CD4-positive, alpha-beta T cell (primary cell): Measurements from ENCODE around the gene PCDH9. TPM values are rescaled to one million over a fixed set of nuclear protein-coding genes. Genes with fewer than 3 reads are reported as not detected.
A peak's percentile ranks its signal among the peaks of the same experiment; 100 is the strongest.

Experiments used
- ATAC-seq: fragments of 200-7000 bp; cut with Tn5 transposase; one replicate; pipeline ENCODE4 v1.10.0; 2022; ENCODE audit warnings: mild to moderate bottlenecking; ENCODE audit not compliant: poor library complexity
- CTCF ChIA-PET: fragments of 350-600 bp; sonication (Branson Sonifier 250); formaldehyde crosslinking; loops from one replicate; lab custom pipeline; 2021; ENCODE audit warnings: antibody characterized with exemption, inconsistent platforms; lab: Charles Lee
- POLR2A ChIA-PET: fragments of 350-600 bp; sonication (Branson Sonifier 250); formaldehyde crosslinking; loops from one replicate; lab custom pipeline; 2021; ENCODE audit warnings: antibody characterized with exemption, inconsistent platforms; lab: Charles Lee
- DNase-seq, 14 experiments: peaks; one replicate each; pipeline ENCODE4 v3.0.0-alpha.2; 2013 to 2020; ENCODE audit warnings: mixed read lengths in 2 of 14
- H3K27ac ChIP-seq, 2 donors: one replicate each; pipeline versions ENCODE4 v1.5.1 to v1.7.0; 2013; ENCODE audit warnings: low read length in 2 of 2, low read depth in 1 of 2, mild to moderate bottlenecking in 1 of 2
- H3K27me3 ChIP-seq, 2 experiments: 1 replicate in 1 of 2; 2 replicates in 1 of 2; pipeline versions ENCODE4 v1.6.1 to v1.7.0; 2013; ENCODE audit warnings: low read length in 2 of 2, control low read depth in 1 of 2, mild to moderate bottlenecking in 1 of 2, moderate library complexity in 1 of 2; ENCODE audit not compliant: insufficient read depth in 2 of 2, control insufficient read depth in 1 of 2
- H3K36me3 ChIP-seq: one replicate; pipeline ENCODE4 v1.6.1; 2013; ENCODE audit warnings: low read length, control low read depth; ENCODE audit not compliant: insufficient read depth
- H3K4me1 ChIP-seq: one replicate; pipeline ENCODE4 v1.6.1; 2013; ENCODE audit warnings: low read length, control low read depth; ENCODE audit not compliant: insufficient read depth
- H3K4me3 ChIP-seq: one replicate; pipeline ENCODE4 v1.5.1; 2013; ENCODE audit warnings: mild to moderate bottlenecking, low read length, moderate library complexity
- H3K9me3 ChIP-seq, 2 experiments: 1 replicate in 1 of 2; 2 replicates in 1 of 2; pipeline versions ENCODE4 v1.6.1 to v1.7.0; 2013; ENCODE audit warnings: low read length in 2 of 2, mild to moderate bottlenecking in 2 of 2, control low read depth in 1 of 2, moderate library complexity in 1 of 2; ENCODE audit not compliant: control insufficient read depth in 1 of 2, insufficient read depth in 1 of 2
- H3K27ac Mint-ChIP-seq: one replicate; pipeline ENCODE4 v1.8.0; 2020; ENCODE audit warnings: mixed read lengths
- H3K27me3 Mint-ChIP-seq: one replicate; pipeline ENCODE4 v1.8.0; 2021; ENCODE audit warnings: mixed read lengths
- H3K36me3 Mint-ChIP-seq: one replicate; pipeline ENCODE4 v1.8.0; 2021; ENCODE audit warnings: low read depth, mixed read lengths
- H3K4me1 Mint-ChIP-seq: one replicate; pipeline ENCODE4 v1.8.0; 2021; ENCODE audit warnings: low read depth, mixed read lengths
- H3K4me3 Mint-ChIP-seq: one replicate; pipeline ENCODE4 v1.8.0; 2020; ENCODE audit warnings: mild to moderate bottlenecking, mixed read lengths
- H3K9me3 Mint-ChIP-seq: one replicate; pipeline ENCODE4 v1.8.0; 2020; ENCODE audit warnings: mixed read lengths
- intact Hi-C, 2 experiments: fragments of 100-400 bp; cut with DNase I in 1 of 2; cut with micrococcal nuclease in 1 of 2; formaldehyde crosslinking; loops; one replicate each; pipeline versions ENCODE4 v1.15.1 to v1.9.0; 2023 to 2025; cut with DNase I, micrococcal nuclease
- polyA plus RNA-seq, 2 donors: library from polyadenylated mRNA; unstranded; fragments of 120-200 nt; gene quantifications; one replicate each; pipeline ENCODE4 v1.2.1, GENCODE V29; 2013
- total RNA-seq, 174 experiments: library from RNA in 2 of 174; stranded (reverse) in 2 of 174; gene quantifications; one replicate each; pipeline ENCODE4 v1.2.3 and lab custom pipeline; 2021 to 2026
- TF ChIP-seq, protein P1 (sequence below): fragments of 200-600 bp; IDR thresholded peaks from one replicate; pipeline ENCODE4 v1.8.0; 2022; ENCODE audit warnings: antibody characterized with exemption, mild to moderate bottlenecking

Gene PCDH9
- total RNA-seq = under 1 TPM; 0.08 to 0.19 TPM
- polyA plus RNA-seq (2013, experiment 1 of 2) = 0.18 TPM
- 0.19 TPM for polyA plus RNA-seq (2013, experiment 2 of 2)
- total RNA-seq (lab: John Stamatoyannopoulos, UW) = 0.06 to 7.1 (median 2.0) reads per million in 172 experiments

DNA sequence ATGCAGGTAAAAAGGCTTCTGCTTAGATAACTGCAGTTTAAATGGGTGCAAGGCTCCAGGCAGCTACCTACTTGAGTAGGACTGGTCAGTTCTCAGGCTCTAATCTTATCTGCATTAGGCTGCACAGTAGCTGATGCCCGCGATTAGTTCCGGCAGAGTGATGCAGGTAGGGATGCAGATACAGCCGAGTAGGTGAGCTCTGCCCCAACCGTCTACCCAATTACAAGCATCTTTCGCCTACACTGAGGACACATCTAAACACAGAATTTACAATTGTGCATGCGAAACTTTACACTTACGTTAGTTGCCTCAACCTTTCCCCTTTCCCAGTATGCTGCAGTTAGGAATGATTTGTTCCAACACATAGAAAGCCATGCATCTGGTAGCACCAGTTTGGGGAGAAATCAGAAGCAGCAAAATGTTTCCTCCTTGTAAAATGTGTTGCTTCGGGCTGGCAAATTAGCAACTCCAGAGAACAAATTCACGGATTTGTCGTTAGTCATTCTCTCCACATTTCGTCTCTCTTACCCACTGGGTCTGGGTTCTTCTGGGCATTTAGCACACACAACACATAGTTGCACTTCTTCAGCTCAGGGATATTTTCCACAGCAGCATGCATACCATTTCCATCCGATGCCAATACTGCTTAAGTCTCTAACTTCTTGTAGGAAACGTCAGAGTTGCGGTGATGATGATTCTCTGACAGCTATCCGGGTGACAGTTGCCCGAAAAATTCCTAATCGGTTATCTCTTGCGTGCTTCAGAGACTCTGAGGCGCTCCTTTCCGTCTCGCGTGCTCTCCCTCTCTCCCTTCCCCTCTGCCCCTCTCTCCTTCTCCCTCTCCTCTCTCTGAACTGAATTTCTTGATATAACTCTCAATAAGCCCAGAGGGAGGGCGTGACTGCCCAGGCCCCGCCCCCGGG lies at the start of gene PCDH9:
Gene PCDH9 (minus strand): TSS at position 856 of the 923 bp plus-strand sequence. CDS start 1,896 bp downstream, outside the sequence.
- H3K27me3 ChIP-seq = peaks cover 5 to 10% of the 10 kb centered on the region in 2 experiments
- CTCF ChIA-PET = interaction anchor here (1.4 kb wide), 1 partner anchor 8 kb away, joined by 5 read pairs; no protein-coding TSS in a partner anchor

GRCh38 chr13:67278235-67278634 lies 48.1 kb upstream of the PCDH9 start:
- H3K27ac Mint-ChIP-seq = no peak overlapping the region

More for the DNA sequence above, at the start of gene PCDH9:
- TF ChIP-seq, protein P1, sequence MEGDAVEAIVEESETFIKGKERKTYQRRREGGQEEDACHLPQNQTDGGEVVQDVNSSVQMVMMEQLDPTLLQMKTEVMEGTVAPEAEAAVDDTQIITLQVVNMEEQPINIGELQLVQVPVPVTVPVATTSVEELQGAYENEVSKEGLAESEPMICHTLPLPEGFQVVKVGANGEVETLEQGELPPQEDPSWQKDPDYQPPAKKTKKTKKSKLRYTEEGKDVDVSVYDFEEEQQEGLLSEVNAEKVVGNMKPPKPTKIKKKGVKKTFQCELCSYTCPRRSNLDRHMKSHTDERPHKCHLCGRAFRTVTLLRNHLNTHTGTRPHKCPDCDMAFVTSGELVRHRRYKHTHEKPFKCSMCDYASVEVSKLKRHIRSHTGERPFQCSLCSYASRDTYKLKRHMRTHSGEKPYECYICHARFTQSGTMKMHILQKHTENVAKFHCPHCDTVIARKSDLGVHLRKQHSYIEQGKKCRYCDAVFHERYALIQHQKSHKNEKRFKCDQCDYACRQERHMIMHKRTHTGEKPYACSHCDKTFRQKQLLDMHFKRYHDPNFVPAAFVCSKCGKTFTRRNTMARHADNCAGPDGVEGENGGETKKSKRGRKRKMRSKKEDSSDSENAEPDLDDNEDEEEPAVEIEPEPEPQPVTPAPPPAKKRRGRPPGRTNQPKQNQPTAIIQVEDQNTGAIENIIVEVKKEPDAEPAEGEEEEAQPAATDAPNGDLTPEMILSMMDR = no peak
- Mint-ChIP-seq H3K4me1 (peaks cover 17% of the 10 kb centered on the region), H3K36me3 (no peaks in the 10 kb centered on the region), H3K27me3 (peaks cover 9% of the 10 kb centered on the region), H3K9me3 (no peaks in the 10 kb centered on the region), H3K4me3 (no peak within 1 kb of the TSS), H3K27ac (no peak within 1 kb of the TSS)
- Histone ChIP-seq H3K36me3 (no peaks in the 10 kb centered on the region), H3K4me3 (peak within 1 kb of the TSS; percentile 74), H3K4me1 (peaks cover 24% of the 10 kb centered on the region), H3K27ac (no peak within 1 kb of the TSS), H3K9me3 (peaks cover 0 to 3% of the 10 kb centered on the region in 2 experiments)
- POLR2A ChIA-PET = no interaction called here
- peak in 5 of 14 experiments; percentile 0 to 25 (median 8) for DNase-seq
- intact Hi-C loops = no loop called here
- ATAC-seq = peak; percentile 10

GRCh38 chr13:67277581-67277980 lies 47.4 kb upstream of the PCDH9 start:
- Histone ChIP-seq H3K4me1 (no peaks in the 10 kb centered on the region), H3K27ac (no peak overlapping the region), H3K36me3 (no peaks in the 10 kb centered on the region), H3K27me3 (no peaks in the 10 kb centered on the region), H3K9me3 (no peaks in the 10 kb centered on the region), H3K4me3 (no peak overlapping the region)
- DNase-seq (no peak), ATAC-seq (no peak)
- H3K27ac Mint-ChIP-seq = no peak overlapping the region
- peaks cover 4% of the 10 kb centered on the region for H3K9me3 Mint-ChIP-seq
- no peaks in the 10 kb centered on the region for H3K27me3 Mint-ChIP-seq
- intact Hi-C loops = no loop called here
- TF ChIP-seq, protein P1 = no peak
- no peak overlapping the region for H3K4me3 Mint-ChIP-seq
- POLR2A ChIA-PET = no interaction called here
- CTCF ChIA-PET = no interaction called here
- H3K36me3 Mint-ChIP-seq = no peaks in the 10 kb centered on the region
- H3K4me1 Mint-ChIP-seq = no peaks in the 10 kb centered on the region

More at GRCh38 chr13:67278235-67278634, 48.1 kb upstream of the PCDH9 start:
- no peaks in the 10 kb centered on the region for H3K36me3 ChIP-seq
- ChIA-PET CTCF (no interaction called here), POLR2A (no interaction called here)
- H3K27me3 ChIP-seq = no peaks in the 10 kb centered on the region
- TF ChIP-seq, protein P1 = no peak
- H3K4me1 Mint-ChIP-seq = no peaks in the 10 kb centered on the region
- H3K4me3 Mint-ChIP-seq = no peak overlapping the region
- peaks cover 4% of the 10 kb centered on the region for H3K9me3 Mint-ChIP-seq
- DNase-seq (no peak), ATAC-seq (no peak)
- no peak overlapping the region for H3K27ac ChIP-seq
- H3K9me3 ChIP-seq = no peaks in the 10 kb centered on the region
- no peaks in the 10 kb centered on the region for H3K27me3 Mint-ChIP-seq
- no peaks in the 10 kb centered on the region for H3K4me1 ChIP-seq
- intact Hi-C loops = no loop called here
- no peaks in the 10 kb centered on the region for H3K36me3 Mint-ChIP-seq
- H3K4me3 ChIP-seq = no peak overlapping the region
